H9 (cell line): ENCODE measurements around the gene SH3TC1. TPM values are rescaled to one million over a fixed set of nuclear protein-coding genes. Genes with fewer than 3 reads are reported as not detected.

Experiments used
- DNase-seq: peaks from one replicate; pipeline ENCODE4 v3.0.0-alpha.2; 2017
- H2AFZ ChIP-seq: one replicate; pipeline ENCODE4 v1.6.1; 2013; ENCODE audit warnings: mild to moderate bottlenecking, low read length, control low read depth, moderate library complexity
- H2AK5ac ChIP-seq: 2 replicates; pipeline ENCODE4 v1.6.1; 2013; ENCODE audit warnings: low read length, control low read depth, mixed read lengths; ENCODE audit not compliant: insufficient read length
- H2BK120ac ChIP-seq: one replicate; pipeline ENCODE4 v1.6.1; 2013; ENCODE audit warnings: low read depth, mild to moderate bottlenecking, low read length, control low read depth, inconsistent platforms; ENCODE audit not compliant: poor library complexity, severe bottlenecking
- H2BK12ac ChIP-seq: 2 replicates; pipeline ENCODE4 v1.6.1; 2013; ENCODE audit warnings: low read length, control low read depth, mixed read lengths, low read depth; ENCODE audit not compliant: insufficient read length
- H2BK15ac ChIP-seq: 2 replicates; pipeline ENCODE4 v1.6.1; 2013; ENCODE audit warnings: low read depth, low read length, control low read depth
- H2BK20ac ChIP-seq: one replicate; pipeline ENCODE4 v1.6.1; 2013; ENCODE audit warnings: low read depth, mild to moderate bottlenecking, low read length, control low read depth, inconsistent platforms; ENCODE audit not compliant: poor library complexity, severe bottlenecking
- H2BK5ac ChIP-seq: 2 replicates; pipeline ENCODE4 v1.6.1; 2013; ENCODE audit warnings: low read length, control low read depth, mixed read lengths; ENCODE audit not compliant: insufficient read length
- H3K14ac ChIP-seq: 2 replicates; pipeline ENCODE4 v1.6.1; 2013; ENCODE audit warnings: low read length, control low read depth; ENCODE audit not compliant: insufficient read depth
- H3K18ac ChIP-seq: 2 replicates; pipeline ENCODE4 v1.6.1; 2013; ENCODE audit warnings: low read depth, mild to moderate bottlenecking, mixed read lengths, low read length, control low read depth; ENCODE audit not compliant: insufficient read length
- H3K23ac ChIP-seq: 2 replicates; pipeline ENCODE4 v1.6.1; 2013; ENCODE audit warnings: low read length, control low read depth, mixed read lengths, low read depth; ENCODE audit not compliant: insufficient read length
- H3K23me2 ChIP-seq: 2 replicates; pipeline ENCODE4 v1.6.1; 2013; ENCODE audit warnings: low read depth, mild to moderate bottlenecking, mixed read lengths, low read length, control low read depth; ENCODE audit not compliant: insufficient read length, poor library complexity, severe bottlenecking
- H3K27ac ChIP-seq: 2 replicates; pipeline ENCODE4 v1.5.1; 2013; ENCODE audit warnings: low read length, control low read depth, mixed read lengths, low read depth; ENCODE audit not compliant: insufficient read length
- H3K27me3 ChIP-seq: 2 replicates; pipeline ENCODE4 v1.6.1; 2013; ENCODE audit warnings: low read length, control low read depth, inconsistent platforms; ENCODE audit not compliant: insufficient read depth
- H3K4ac ChIP-seq: 2 replicates; pipeline ENCODE4 v1.6.1; 2013; ENCODE audit warnings: low read depth, mild to moderate bottlenecking, control low read depth, inconsistent platforms, low read length, moderate library complexity
- H3K4me1 ChIP-seq: 2 replicates; pipeline ENCODE4 v1.6.1; 2013; ENCODE audit warnings: low read length, control low read depth, inconsistent platforms; ENCODE audit not compliant: insufficient read depth
- H3K4me2 ChIP-seq: 2 replicates; pipeline ENCODE4 v1.6.1; 2013; ENCODE audit warnings: low read length, control low read depth, mixed read lengths; ENCODE audit not compliant: insufficient read length, insufficient read depth
- H3K56ac ChIP-seq: 2 replicates; pipeline ENCODE4 v1.6.1; 2013; ENCODE audit warnings: low read depth, mild to moderate bottlenecking, mixed read lengths, low read length, control low read depth; ENCODE audit not compliant: insufficient read length
- H3K79me1 ChIP-seq: 2 replicates; pipeline ENCODE4 v1.6.1; 2013; ENCODE audit warnings: low read depth, mild to moderate bottlenecking, moderate library complexity, low read length, control low read depth, inconsistent platforms; ENCODE audit not compliant: insufficient read depth, poor library complexity, severe bottlenecking
- H3K79me2 ChIP-seq: 2 replicates; pipeline ENCODE4 v1.6.1; 2013; ENCODE audit warnings: low read length, control low read depth, inconsistent platforms; ENCODE audit not compliant: insufficient read depth
- H3K9ac ChIP-seq: 2 replicates; pipeline ENCODE4 v1.6.1; 2013; ENCODE audit warnings: low read length, control low read depth, mixed read lengths; ENCODE audit not compliant: insufficient read length; ENCODE audit errors: extremely low read depth
- H3K9me3 ChIP-seq: one replicate; pipeline ENCODE4 v1.6.1; 2013; ENCODE audit warnings: low read depth, low read length, inconsistent platforms; ENCODE audit not compliant: control insufficient read depth
- H3T11ph ChIP-seq: one replicate; pipeline ENCODE4 v1.6.1; 2013; ENCODE audit warnings: mild to moderate bottlenecking, low read length, control low read depth, inconsistent platforms
- H4K20me1 ChIP-seq: one replicate; pipeline ENCODE4 v1.6.1; 2013; ENCODE audit not compliant: control insufficient read depth, insufficient read length, insufficient read depth
- H4K5ac ChIP-seq: 2 replicates; pipeline ENCODE4 v1.6.1; 2013; ENCODE audit warnings: low read depth, mild to moderate bottlenecking, mixed read lengths, low read length, control low read depth; ENCODE audit not compliant: insufficient read length
- H4K8ac ChIP-seq: replicated peaks from 2 replicates; pipeline ENCODE4 v1.6.1; 2013; ENCODE audit warnings: low read length, control low read depth, mixed read lengths, low read depth; ENCODE audit not compliant: insufficient read length
- H4K91ac ChIP-seq: 2 replicates; pipeline ENCODE4 v1.6.1; 2013; ENCODE audit warnings: low read depth, mild to moderate bottlenecking, moderate library complexity, mixed read lengths, low read length, control low read depth; ENCODE audit not compliant: insufficient read length
- H3K27ac Mint-ChIP-seq, 3 experiments: 2 replicates in 2 of 3; 3 replicates in 1 of 3; pipeline ENCODE4 v1.8.0; 2020 to 2021; ENCODE audit warnings: mixed read lengths in 3 of 3, mild to moderate bottlenecking in 1 of 3, moderate library complexity in 1 of 3
- H3K27me3 Mint-ChIP-seq: 2 replicates; pipeline ENCODE4 v1.8.0; 2021; ENCODE audit warnings: low read depth, mild to moderate bottlenecking, moderate library complexity, mixed read lengths
- H3K36me3 Mint-ChIP-seq, 3 experiments: 2 replicates in 2 of 3; 3 replicates in 1 of 3; pipeline ENCODE4 v1.8.0; 2020 to 2021; ENCODE audit warnings: low read depth in 3 of 3, mixed read lengths in 3 of 3; ENCODE audit not compliant: insufficient read depth in 1 of 3
- H3K4me1 Mint-ChIP-seq, 2 experiments: 2 replicates each; pipeline ENCODE4 v1.8.0; 2020; ENCODE audit warnings: mixed read lengths in 2 of 2
- H3K4me3 Mint-ChIP-seq, 2 experiments: 2 replicates in 1 of 2; 3 replicates in 1 of 2; pipeline ENCODE4 v1.8.0; 2020 to 2021; ENCODE audit warnings: mild to moderate bottlenecking in 2 of 2, mixed read lengths in 2 of 2, moderate library complexity in 1 of 2
- H3K9me3 Mint-ChIP-seq, 2 experiments: 2 replicates in 1 of 2; 3 replicates in 1 of 2; pipeline ENCODE4 v1.8.0; 2020; ENCODE audit warnings: mild to moderate bottlenecking in 2 of 2, mixed read lengths in 2 of 2, moderate library complexity in 1 of 2
- WGBS: extraction: QIAGEN DNeasy Blood & Tissue Kit; methylation state at CpG from one replicate; pipeline ENCODE4 v1.1.7; 2013; ENCODE audit warnings: missing lambda C conversion rate, low lambda C conversion rate, mixed read lengths; ENCODE audit not compliant: insufficient read length; ENCODE audit errors: extremely low coverage; 5-methylcytosine and 5-hydroxymethylcytosine counted together
- total RNA-seq: library from RNA; stranded (reverse); gene quantifications from 2 replicates; pipeline ENCODE4 v1.2.1, GENCODE V29; 2021
- TF ChIP-seq, protein P1 (sequence below): fragments of 200-600 bp; sonication (generic); conservative IDR thresholded peaks from 3 replicates; pipeline ENCODE4 v1.8.0; 2021; ENCODE audit warnings: antibody characterized with exemption, mild to moderate bottlenecking

Gene SH3TC1
- total RNA-seq, 1 experiment from 2014 or later, result 0.74 TPM

DNA sequence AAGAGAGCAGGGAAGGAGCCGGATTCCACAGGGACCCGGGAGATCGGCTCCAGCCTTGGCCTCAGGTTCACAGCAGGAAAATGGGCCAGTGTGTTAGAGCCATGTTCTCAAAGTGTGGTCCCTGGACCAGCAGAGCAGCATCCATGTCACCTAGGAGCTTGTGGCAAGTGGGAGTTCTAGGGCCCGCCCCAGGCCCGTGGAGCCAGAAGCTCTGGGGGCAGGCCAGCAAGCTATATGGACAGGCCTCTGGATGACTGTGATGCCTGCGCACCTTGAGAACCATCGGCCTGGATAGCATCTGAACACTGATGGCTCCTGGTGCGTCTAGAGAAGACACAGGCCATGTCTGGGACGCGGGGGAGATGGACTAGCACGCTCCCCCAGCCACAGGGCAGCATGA lies 33.7 kb downstream of the SH3TC1 start:
- WGBS, result no CpG with 5 or more reads among the region's 11 CpGs
- Histone ChIP-seq H2BK12ac (no peak overlapping the region), H3K27ac (no peak overlapping the region), H3K4me1 (no peaks in the 10 kb centered on the region), H3K79me1 (no peaks in the 10 kb centered on the region), H3K18ac (no peak overlapping the region), H3K9me3 (no peaks in the 10 kb centered on the region), H3K27me3 (no peaks in the 10 kb centered on the region), H2BK15ac (no peak overlapping the region), H3K4ac (no peak overlapping the region), H2AFZ (no peak overlapping the region), H3K9ac (no peak overlapping the region), H3K4me2 (no peak overlapping the region), H2BK5ac (no peak overlapping the region), H3K56ac (no peak overlapping the region), H3K79me2 (no peaks in the 10 kb centered on the region), H4K8ac (no peak overlapping the region), H3K14ac (no peak overlapping the region), H3T11ph (no peak overlapping the region), H2BK120ac (no peak overlapping the region), H4K5ac (no peak overlapping the region), H3K23me2 (no peaks in the 10 kb centered on the region), H2BK20ac (no peak overlapping the region), H4K91ac (no peak overlapping the region), H4K20me1 (no peaks in the 10 kb centered on the region), H2AK5ac (no peak overlapping the region), H3K23ac (no peak overlapping the region)
- DNase-seq, result no peak
- 0 out of 5 replicates have a peak, but pooled peaks cover 0 to 2% of the 10 kb centered on the region in 2 experiments for H3K9me3 Mint-ChIP-seq
- TF ChIP-seq, protein P1, sequence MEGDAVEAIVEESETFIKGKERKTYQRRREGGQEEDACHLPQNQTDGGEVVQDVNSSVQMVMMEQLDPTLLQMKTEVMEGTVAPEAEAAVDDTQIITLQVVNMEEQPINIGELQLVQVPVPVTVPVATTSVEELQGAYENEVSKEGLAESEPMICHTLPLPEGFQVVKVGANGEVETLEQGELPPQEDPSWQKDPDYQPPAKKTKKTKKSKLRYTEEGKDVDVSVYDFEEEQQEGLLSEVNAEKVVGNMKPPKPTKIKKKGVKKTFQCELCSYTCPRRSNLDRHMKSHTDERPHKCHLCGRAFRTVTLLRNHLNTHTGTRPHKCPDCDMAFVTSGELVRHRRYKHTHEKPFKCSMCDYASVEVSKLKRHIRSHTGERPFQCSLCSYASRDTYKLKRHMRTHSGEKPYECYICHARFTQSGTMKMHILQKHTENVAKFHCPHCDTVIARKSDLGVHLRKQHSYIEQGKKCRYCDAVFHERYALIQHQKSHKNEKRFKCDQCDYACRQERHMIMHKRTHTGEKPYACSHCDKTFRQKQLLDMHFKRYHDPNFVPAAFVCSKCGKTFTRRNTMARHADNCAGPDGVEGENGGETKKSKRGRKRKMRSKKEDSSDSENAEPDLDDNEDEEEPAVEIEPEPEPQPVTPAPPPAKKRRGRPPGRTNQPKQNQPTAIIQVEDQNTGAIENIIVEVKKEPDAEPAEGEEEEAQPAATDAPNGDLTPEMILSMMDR, result no peak
- no peak overlapping the region for H3K27ac Mint-ChIP-seq
- H3K36me3 Mint-ChIP-seq, result no peaks in the 10 kb centered on the region
- no peak overlapping the region for H3K4me3 Mint-ChIP-seq
- H3K27me3 Mint-ChIP-seq, result no peaks in the 10 kb centered on the region; the same call in 1 of the 2 replicates
- H3K4me1 Mint-ChIP-seq, result peaks cover 0 to 5% of the 10 kb centered on the region in 2 experiments; a peak in 1 of 4 replicates
